Spleen (tissue), 11 donors: ENCODE results near the gene EFHB. TPM values are rescaled to one million over a fixed set of nuclear protein-coding genes. Genes with fewer than 3 reads are reported as not detected.
A peak's percentile ranks its signal among the peaks of the same experiment; 100 is the strongest.
"Not testable (repeated sequence)": the region's sequence is repeated elsewhere in the genome, so short reads cannot be mapped to it uniquely, and the experiment has no call there.

Experiments used
- DNase-seq: peaks from one replicate; pipeline ENCODE4 v3.0.0-alpha.2; 2020
- H3K27ac ChIP-seq, 8 donors: fragments of 200-600 bp; sonication (generic) in 7 of 8; 1 replicate in 4 of 8; 2 replicates in 4 of 8; pipeline versions ENCODE4 v1.5.0 to v1.8.0; 2016 to 2021; ENCODE audit warnings: inconsistent platforms in 4 of 8, mild to moderate bottlenecking in 4 of 8, moderate library complexity in 1 of 8
- H3K27me3 ChIP-seq, 7 donors: fragments of 200-600 bp; sonication (generic) in 6 of 7; replicated peaks in 1 of 7; 1 replicate in 4 of 7; 2 replicates in 3 of 7; pipeline versions ENCODE4 v1.5.0 to v1.8.0; 2016 to 2021; ENCODE audit warnings: inconsistent platforms in 3 of 7, mild to moderate bottlenecking in 1 of 7
- H3K36me3 ChIP-seq, 6 donors: fragments of 200-600 bp; sonication (generic) in 5 of 6; 1 replicate in 4 of 6; 2 replicates in 2 of 6; pipeline versions ENCODE4 v1.5.0 to v1.8.0; 2016 to 2021; ENCODE audit warnings: inconsistent platforms in 2 of 6
- H3K4me1 ChIP-seq, 6 donors: fragments of 200-600 bp; sonication (generic) in 5 of 6; 1 replicate in 3 of 6; 2 replicates in 3 of 6; pipeline versions ENCODE4 v1.5.0 to v1.8.0; 2016 to 2021; ENCODE audit warnings: inconsistent platforms in 3 of 6
- H3K4me3 ChIP-seq, 8 donors: fragments of 200-600 bp; sonication (generic) in 7 of 8; 1 replicate in 4 of 8; 2 replicates in 4 of 8; pipeline versions ENCODE4 v1.5.0 to v1.8.0; 2016 to 2021; ENCODE audit warnings: inconsistent platforms in 4 of 8, mild to moderate bottlenecking in 4 of 8, moderate library complexity in 2 of 8
- H3K9me3 ChIP-seq, 8 donors: fragments of 200-600 bp; sonication (generic) in 7 of 8; 1 replicate in 4 of 8; 2 replicates in 4 of 8; pipeline versions ENCODE4 v1.5.0 to v1.8.0; 2016 to 2021; ENCODE audit warnings: inconsistent platforms in 4 of 8
- POLR2A ChIP-seq, 3 donors: fragments of 450-650 bp; IDR thresholded peaks; one replicate each; pipeline ENCODE4 v1.5.1; 2017; ENCODE audit warnings: antibody characterized with exemption in 3 of 3, mild to moderate bottlenecking in 1 of 3
- POLR2AphosphoS5 ChIP-seq, 3 donors: sonication (generic); formaldehyde crosslinking; IDR thresholded peaks; one replicate each; pipeline ENCODE4 v1.5.1; 2017; ENCODE audit warnings: antibody characterized with exemption in 3 of 3
- WGBS, 5 donors: extraction: QIAGEN DNeasy Blood & Tissue Kit in 3 of 5; methylation state at CpG; one replicate each; pipeline versions ENCODE4 v1.1.5 to v1.1.7; 2013 to 2018; 5-methylcytosine and 5-hydroxymethylcytosine counted together
- intact Hi-C: fragments of 100-400 bp; cut with DNase I; formaldehyde crosslinking; loops from one replicate; pipeline ENCODE4 v1.15.0; 2023; ENCODE audit warnings: low total_unique reads
- polyA plus RNA-seq, 3 donors: library from polyadenylated mRNA; stranded (reverse); fragments of 200-250 nt; gene quantifications; one replicate each; pipeline ENCODE4 v1.2.1, GENCODE V29; 2013
- total RNA-seq, 7 donors: library from RNA; depleted of rRNA in 3 of 7; stranded (reverse); fragments of >200 nt in 3 of 7; fragmentation: NEBNext Ultra II Directional in 4 of 7; extraction: Animal tissue kit (Norgen Biotek cat#: 25700) in 4 of 7; gene quantifications; one replicate each; pipeline versions ENCODE4 v1.1.0 to v1.2.1, GENCODE V29; 2016 to 2021
- TF ChIP-seq, protein P1 (sequence below), 11 experiments: fragments of 200-600 bp in 7 of 11; fragments of 450-650 bp in 4 of 11; sonication (generic) in 4 of 11; IDR thresholded peaks in 8 of 11; conservative IDR thresholded peaks in 3 of 11; 1 replicate in 7 of 11; 2 replicates in 4 of 11; pipeline versions ENCODE4 v1.4.0 to v1.8.0; 2016 to 2021; ENCODE audit warnings: antibody characterized with exemption in 11 of 11, inconsistent platforms in 4 of 11, mild to moderate bottlenecking in 1 of 11
- donor health status: healthy with polysubstance abuse.
- donor health status: DM: no; HTN: no; CAD: no; lungs with moderate emphysema.
- donor health status: DM: no; HTN: no; CAD: no.
- donor health status: Bipolar disorder and iron deficiency.
- donor health status: healthy.
- donor health status: DM: no; HTN: no; CAD: no.
- donor health status: DM: yes; HTN: yes; CAD: no.

EFHB gene
- total and polyA plus RNA-seq, 10 donors, result 0.83 to 2.7 (median 1.6) TPM; not detected in 2

DNA sequence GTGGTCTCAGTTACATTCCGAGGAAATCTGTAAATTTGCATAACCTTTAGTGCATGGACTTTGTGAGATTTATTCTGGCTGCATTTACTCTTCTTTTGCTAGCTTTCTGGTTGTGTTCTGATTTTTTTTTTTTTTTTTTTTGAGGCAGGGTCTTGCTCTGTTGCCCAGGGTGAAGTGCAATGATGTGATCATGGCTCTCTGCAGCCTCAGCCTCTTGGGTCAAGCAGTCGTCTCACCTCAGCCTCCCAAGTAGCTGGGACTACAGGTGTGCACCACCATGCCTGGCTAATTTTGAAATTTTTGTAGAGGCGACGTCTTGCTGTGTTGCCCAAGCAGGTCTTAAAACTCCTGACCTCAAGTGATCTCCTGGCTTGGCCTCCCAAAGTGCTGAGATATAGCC lies 25.5 kb upstream of the EFHB start:
- WGBS, 5 donors, result 69 to 73% (median 71%) methylated on average over 4 of the region's 4 CpGs
- no peak for DNase-seq
- Histone ChIP-seq H3K36me3 (peaks cover 0 to 69% (median 7%) of the 10 kb centered on the region in 6 donors), H3K27me3 (no peaks in the 10 kb centered on the region), H3K4me1 (peaks cover 0 to 96% (median 26%) of the 10 kb centered on the region in 6 donors), H3K4me3 (no peak overlapping the region), H3K27ac (no peak overlapping the region), H3K9me3 (no peaks in the 10 kb centered on the region)
- TF ChIP-seq POLR2A (IDR thresholded peaks at IDR 0.05), result no peak
- no peak for TF ChIP-seq POLR2AphosphoS5 (IDR thresholded peaks at IDR 0.05)
- TF ChIP-seq, protein P1, sequence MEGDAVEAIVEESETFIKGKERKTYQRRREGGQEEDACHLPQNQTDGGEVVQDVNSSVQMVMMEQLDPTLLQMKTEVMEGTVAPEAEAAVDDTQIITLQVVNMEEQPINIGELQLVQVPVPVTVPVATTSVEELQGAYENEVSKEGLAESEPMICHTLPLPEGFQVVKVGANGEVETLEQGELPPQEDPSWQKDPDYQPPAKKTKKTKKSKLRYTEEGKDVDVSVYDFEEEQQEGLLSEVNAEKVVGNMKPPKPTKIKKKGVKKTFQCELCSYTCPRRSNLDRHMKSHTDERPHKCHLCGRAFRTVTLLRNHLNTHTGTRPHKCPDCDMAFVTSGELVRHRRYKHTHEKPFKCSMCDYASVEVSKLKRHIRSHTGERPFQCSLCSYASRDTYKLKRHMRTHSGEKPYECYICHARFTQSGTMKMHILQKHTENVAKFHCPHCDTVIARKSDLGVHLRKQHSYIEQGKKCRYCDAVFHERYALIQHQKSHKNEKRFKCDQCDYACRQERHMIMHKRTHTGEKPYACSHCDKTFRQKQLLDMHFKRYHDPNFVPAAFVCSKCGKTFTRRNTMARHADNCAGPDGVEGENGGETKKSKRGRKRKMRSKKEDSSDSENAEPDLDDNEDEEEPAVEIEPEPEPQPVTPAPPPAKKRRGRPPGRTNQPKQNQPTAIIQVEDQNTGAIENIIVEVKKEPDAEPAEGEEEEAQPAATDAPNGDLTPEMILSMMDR (IDR thresholded peaks at IDR 0.05 in 8 of 11, conservative IDR thresholded peaks at IDR 0.05 in 3 of 11), result no peak
- intact Hi-C loops, result no loop called here

DNA sequence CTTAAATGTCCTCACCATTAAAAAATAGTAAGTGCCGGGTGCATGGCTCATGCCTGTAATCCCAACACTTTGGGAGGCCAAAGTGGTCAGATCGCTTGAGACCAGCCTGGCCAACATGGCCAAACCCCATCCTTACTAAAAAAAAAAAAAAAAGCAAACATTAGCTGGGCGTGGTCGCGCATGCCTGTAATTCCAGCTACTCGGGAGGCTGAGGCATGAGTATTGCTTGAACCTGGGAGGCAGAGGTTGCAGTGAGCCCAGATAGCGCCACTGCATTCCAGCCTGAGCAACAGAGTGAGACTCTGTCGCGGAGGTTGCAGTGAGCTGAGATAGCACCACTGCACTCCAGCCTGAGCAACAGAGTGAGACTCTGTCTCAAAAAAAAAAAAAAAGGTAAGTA lies 23.3 kb upstream of the EFHB start:
- intact Hi-C loops, H3K27me3 ChIP-seq, DNase-seq, H3K4me3 ChIP-seq, H3K27ac ChIP-seq, H3K9me3 ChIP-seq: not testable (repeated sequence)
- WGBS, 5 donors, result 94 to 98% (median 96%) methylated on average over 9 of the region's 9 CpGs
- Histone ChIP-seq H3K4me1 (peaks cover 8 to 95% (median 28%) of the 10 kb centered on the region in 6 donors), H3K36me3 (peaks cover 0 to 85% (median 15%) of the 10 kb centered on the region in 6 donors)

DNA sequence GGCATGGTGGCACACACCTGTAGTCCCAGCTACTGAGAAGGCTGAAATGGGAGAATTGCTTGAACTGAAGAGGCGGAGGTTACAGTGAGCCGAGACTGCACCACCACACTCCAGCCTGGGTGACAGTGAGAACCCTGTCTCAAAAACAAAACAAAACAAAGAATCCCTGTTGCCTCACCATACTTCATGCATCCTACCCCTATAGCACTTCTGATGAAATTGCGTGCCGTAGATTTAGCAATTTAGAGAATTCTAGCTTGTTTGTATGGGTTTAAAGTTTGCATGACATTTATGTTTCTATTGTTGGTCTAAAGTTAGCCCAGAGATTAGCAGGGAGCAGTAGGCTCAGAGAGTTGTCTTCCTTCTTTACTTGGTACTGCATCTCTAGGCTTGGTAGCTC lies 20.7 kb upstream of the EFHB start:
- Histone ChIP-seq H3K27me3 (no peaks in the 10 kb centered on the region), H3K36me3 (peaks cover 0 to 92% (median 19%) of the 10 kb centered on the region in 6 donors), H3K9me3 (no peaks in the 10 kb centered on the region), H3K4me3 (no peak overlapping the region), H3K4me1 (peaks cover 20 to 96% (median 47%) of the 10 kb centered on the region in 6 donors), H3K27ac (no peak overlapping the region)
- intact Hi-C loops, result no loop called here
- TF ChIP-seq POLR2A (IDR thresholded peaks at IDR 0.05) (no peak), POLR2AphosphoS5 (IDR thresholded peaks at IDR 0.05) (no peak)
- TF ChIP-seq, protein P1 (IDR thresholded peaks at IDR 0.05 in 8 of 11, conservative IDR thresholded peaks at IDR 0.05 in 3 of 11), result no peak
- DNase-seq, result no peak
- 94 to 98% (median 95%) methylated on average over 4 of the region's 4 CpGs for WGBS, 5 donors

DNA sequence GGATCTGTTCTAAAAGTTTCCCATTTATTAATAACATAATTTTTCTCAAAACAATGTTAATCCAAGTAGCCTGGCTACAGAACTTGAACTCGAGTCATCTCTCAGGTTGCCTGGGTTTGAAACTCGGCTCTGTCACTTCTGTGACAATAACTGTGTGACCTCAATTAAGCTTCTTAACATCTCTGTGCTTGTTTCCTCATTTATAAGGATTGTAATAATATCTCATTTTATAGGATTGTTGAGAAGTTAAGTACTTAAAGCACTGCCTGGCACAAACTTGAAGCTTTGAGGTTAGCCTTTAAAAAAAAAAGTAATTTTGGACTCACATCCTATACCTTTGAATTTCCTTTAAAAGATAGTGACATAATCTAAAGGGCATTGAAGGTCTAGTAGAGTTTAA lies 16.3 kb upstream of the EFHB start:
- peaks cover 41 to 88% (median 56%) of the 10 kb centered on the region in 6 donors for H3K4me1 ChIP-seq
- intact Hi-C loops, result no loop called here
- no peaks in the 10 kb centered on the region for H3K9me3 ChIP-seq
- no peak for DNase-seq
- peaks cover 0 to 51% (median 19%) of the 10 kb centered on the region in 6 donors for H3K36me3 ChIP-seq
- no peaks in the 10 kb centered on the region for H3K27me3 ChIP-seq
- WGBS, 5 donors, result 79 to 93% (median 85%) methylated on average over 2 of the region's 2 CpGs
- no peak overlapping the region for H3K4me3 ChIP-seq
- no peak overlapping the region for H3K27ac ChIP-seq
- TF ChIP-seq, protein P1 (IDR thresholded peaks at IDR 0.05 in 8 of 11, conservative IDR thresholded peaks at IDR 0.05 in 3 of 11), result no peak
- TF ChIP-seq POLR2A (IDR thresholded peaks at IDR 0.05) (no peak), POLR2AphosphoS5 (IDR thresholded peaks at IDR 0.05) (no peak)

DNA sequence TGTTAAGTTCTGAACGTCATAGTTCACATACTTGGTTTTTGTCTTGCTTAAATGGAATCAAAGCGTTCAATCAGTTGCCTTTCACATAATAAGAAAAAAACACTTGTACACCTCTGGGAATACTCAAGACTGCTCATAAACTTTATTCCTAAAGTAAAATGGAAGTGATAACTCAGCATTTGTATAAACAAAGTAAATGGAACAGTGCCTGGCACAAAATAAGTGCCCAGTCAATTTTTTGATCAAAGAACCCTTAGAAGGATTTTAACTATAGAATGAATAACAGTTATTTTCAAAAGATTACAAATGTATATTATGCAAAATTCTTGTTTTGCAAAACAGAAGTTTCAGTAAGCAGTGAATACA lies 14.2 kb upstream of the EFHB start:
- no peaks in the 10 kb centered on the region for H3K27me3 ChIP-seq
- TF ChIP-seq, protein P1 (IDR thresholded peaks at IDR 0.05 in 8 of 11, conservative IDR thresholded peaks at IDR 0.05 in 3 of 11), result no peak
- 0 to 10% (median 6%) methylated on average over 2 of the region's 2 CpGs for WGBS, 5 donors
- peak overlapping the region; percentile 79 to 94 (median 88) for H3K4me3 ChIP-seq
- DNase-seq, result no peak
- H3K4me1 ChIP-seq, result peaks cover 41 to 69% (median 51%) of the 10 kb centered on the region in 6 donors
- H3K9me3 ChIP-seq, result no peaks in the 10 kb centered on the region
- peaks cover 0 to 30% (median 10%) of the 10 kb centered on the region in 6 donors for H3K36me3 ChIP-seq
- H3K27ac ChIP-seq, result peak overlapping the region; percentile 91 to 99 (median 98)
- intact Hi-C loops, result loop anchor here (10.0 kb wide), 1 partner anchor 97 kb away; the partner anchor contains the start of gene KAT2B
